ENCODE data around the gene CXCL5.
"Not testable (repeated sequence)": the region's sequence is repeated elsewhere in the genome, so short reads cannot be mapped to it uniquely, and the experiment has no call there.

CXCL5 gene

DNA sequence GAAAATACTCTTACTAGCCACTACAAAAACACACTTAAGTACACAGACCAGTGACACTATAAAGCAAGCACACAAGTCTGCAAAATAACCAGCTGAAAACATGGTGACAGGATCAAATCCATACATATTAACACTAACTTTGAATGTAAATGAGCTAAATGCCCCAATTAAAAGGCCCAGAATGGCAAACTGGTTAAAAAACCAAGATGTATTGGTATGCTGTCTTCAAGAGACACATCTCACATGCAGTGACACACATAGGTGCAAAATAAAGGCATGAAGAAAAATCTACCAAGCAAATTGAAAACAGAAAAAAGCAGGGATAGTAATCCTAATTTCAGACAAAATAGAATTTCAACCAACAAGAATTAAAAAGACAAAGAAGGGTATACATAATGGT lies 27.5 kb downstream of the CXCL5 start:
- DNase-seq (ENCODE audit: low spot score) = no peak

DNA sequence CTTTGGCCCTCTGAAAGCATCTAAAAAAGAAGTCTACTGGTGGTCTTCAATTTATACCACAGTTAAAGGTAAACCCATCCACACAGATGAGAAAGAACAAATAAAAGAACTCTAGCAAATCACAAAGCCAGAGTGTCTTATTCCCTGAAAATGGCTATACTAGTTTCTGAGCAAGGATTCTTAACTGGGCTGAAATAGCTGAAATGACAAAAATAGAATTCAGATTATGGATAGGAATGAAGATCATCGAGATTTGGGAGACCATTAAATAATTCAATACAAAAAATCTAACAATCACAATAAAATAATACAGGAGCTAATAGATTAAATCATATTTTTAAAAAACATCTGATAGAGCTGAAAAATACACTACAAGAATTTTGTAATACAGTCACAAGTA lies 28.5 kb downstream of the CXCL5 start:
- DNase-seq (ENCODE audit: low spot score) = no peak

DNA sequence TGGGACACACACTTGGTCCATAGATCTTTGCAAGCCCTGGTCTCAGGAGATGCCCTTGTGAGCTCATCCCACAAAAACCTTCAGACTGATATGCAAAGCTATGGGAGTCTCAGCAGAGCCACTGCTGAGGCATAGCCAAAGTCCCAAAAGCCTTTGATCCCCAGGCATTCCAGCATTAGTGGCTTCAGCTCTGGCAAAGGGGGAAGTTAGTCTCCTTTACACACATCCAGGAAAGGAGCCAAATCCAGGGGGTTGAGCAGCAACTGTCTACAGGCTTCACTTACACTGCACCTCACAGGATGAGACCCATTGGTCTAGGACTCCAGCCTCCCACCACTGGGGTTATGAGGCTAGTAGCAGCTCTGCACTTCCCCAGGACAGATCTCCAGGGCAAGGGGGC lies 30.6 kb downstream of the CXCL5 start:
- no peak for DNase-seq (ENCODE audit: low spot score)

DNA sequence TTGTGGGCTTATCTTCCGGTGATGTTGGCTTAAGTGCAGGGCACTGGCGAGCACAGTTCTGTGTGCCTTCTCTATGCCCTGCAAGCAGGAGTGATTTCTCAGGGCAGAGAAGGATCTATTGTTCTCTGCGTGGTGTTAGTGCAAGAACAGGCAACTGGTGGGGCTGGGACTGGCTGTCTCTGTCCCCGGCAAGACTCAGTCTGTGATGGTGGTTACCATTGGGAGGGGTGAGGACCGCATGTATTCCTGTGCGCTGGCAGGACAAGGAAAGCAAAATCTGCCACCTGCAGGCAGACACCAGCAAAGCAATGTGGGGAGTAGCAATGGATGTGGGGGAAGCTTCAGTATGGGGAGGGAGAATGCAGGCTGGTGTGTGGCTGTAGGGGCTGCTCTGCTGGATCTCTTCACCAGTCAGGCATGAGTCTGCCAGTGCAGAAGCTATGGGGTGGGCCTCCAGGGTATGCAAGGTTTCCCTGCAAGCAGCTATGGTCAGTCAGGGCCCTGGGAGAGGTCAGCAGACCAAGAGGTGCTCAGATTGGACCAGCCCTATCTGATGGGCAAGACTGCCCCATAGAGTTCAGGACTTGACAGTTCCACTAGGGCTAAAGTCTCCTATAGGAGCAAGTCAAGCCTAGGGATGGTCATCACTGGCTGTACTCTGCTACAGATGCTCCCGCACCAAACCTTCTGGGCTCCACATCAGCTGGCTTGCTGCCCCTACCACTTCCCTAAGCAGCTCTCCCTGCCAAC lies 33.4 kb downstream of the CXCL5 start:
- no peak for DNase-seq (ENCODE audit: low spot score)

DNA sequence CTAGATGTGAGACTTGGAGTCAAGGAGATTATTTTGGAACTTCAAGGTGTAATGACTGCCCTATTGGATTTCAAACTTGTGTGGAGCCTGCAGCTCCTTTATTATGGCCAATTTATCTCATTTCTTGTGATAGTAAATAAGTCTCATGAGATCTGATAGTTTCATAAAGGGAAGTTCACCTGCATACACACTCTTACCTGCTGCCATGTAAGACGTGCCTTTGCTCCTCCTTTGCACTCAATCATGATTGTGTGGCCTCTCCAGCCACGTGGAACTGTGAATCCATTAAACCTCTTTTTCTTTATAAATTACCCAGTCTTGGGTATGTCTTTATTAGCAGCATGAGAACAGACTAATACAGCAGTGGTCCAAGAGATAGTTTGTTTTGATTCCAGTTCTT lies 35.8 kb downstream of the CXCL5 start:
- DNase-seq (ENCODE audit: low spot score) = no peak

DNA sequence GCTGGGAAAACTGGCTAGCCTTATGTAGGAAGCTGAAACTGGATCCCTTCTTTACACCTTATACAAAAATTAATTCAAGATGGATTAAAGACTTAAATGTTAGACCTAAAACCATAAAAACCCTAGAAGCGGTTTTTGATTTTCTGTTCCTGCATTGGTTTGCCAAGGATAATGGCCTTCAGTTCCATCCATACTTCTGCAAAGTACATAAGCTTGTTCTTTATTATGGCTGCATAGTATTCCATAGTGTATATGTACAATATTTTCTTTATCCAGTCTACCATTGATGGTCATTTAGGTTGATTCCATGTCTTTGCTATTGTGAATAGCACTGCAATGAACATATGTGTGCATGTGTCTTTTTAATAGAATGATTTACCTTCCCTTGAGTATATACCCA lies 39.4 kb downstream of the CXCL5 start:
- DNase-seq (ENCODE audit: low spot score) = not testable (repeated sequence)

DNA sequence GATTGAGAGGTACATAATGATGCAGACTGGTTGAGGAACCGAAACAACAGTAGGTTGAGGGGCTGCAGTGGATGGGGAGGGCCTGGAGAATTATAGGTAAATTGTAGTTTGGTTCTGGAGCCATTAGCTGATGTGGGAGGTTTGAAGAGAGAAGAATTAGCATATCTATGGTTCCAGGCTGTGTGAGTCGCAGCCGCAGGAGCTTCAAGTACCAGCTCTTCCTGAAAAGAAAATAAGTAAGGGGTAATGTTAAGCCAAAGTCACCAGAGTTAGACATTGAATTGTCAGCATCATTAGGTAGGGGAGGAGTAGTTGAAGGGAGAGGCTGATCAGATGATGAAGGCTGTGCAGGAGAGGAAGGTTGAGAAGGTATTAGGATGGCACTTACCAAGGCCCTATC lies 46.1 kb downstream of the CXCL5 start:
- DNase-seq (ENCODE audit: low spot score) = no peak

DNA sequence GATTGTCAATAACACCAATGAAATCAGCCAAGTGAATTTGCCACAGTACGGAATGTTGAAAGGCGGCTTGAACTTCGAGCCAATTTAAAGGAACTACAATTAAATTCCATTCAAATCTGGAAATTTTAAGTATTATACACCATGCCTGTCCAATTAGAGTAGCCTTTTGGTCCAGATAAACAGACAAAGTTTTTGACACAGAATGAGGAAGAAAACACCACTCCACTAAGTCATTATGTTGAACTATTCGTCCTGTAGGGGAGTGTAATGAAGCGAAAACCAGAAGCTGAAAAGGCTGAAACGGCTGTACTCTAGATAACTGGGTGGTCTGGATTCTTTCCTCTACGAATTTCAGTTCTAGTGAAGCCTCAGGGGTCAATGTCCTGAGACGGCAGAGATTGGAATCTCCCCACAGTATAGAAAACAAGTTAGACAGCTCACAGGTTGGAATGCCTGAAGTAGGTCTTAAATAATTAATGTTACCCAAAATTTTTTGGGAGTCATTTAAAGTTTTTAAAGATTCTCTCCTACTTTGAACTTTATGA lies 48.0 kb downstream of the CXCL5 start:
- DNase-seq (ENCODE audit: low spot score) = not testable (repeated sequence)

DNA sequence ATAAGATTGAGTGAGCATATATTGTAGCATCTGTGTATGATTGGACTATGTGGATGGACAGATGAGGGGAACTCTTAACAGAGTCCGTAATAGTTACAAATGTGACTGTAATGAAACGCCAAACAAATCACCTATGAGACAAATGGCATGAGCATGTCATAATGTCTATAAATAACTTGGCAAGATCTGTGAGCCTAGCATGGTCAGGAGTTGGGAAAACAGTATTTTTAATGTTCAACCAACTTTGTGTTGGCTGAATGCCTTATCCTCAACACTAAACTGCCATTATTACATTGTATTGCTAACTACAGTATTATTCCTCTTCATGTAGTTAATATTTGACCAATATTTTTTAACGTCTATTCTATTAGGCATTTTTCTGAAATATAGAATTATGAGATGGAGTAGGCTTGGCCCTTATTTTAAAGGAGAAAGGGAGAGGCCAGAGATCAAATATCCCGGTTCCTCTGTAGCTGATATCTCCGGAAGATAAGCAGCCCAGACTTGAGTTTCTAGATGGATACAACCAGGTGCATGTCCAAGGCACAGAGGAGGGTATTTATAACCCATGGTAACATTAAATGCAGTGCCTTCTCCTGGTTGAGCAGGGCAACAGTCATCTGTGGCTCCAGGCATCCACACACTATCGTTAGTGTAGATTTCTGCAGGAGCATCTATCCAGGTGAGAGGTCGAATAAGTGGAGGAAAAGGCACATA lies 49.3 kb downstream of the CXCL5 start:
- no peak for DNase-seq (ENCODE audit: low spot score)

DNA sequence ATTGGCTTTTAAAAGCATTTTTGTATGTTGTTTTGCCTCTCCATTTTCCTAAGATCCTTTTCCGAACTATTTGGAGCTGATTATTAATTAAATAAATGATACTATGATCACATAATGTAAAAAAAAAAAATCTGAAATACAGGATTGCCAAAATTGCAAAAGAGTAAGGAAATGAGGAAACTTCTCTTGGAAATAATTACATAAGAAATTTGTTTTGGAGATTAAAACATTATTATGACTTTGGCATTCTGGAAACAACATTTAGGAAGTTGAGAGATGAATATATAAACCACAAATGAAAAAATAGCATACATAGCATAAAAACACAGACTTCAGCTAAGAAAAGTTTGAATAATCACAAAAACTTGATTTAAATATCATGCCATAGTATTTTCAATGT lies 50.2 kb downstream of the CXCL5 start:
- no peak for DNase-seq (ENCODE audit: low spot score)

DNA sequence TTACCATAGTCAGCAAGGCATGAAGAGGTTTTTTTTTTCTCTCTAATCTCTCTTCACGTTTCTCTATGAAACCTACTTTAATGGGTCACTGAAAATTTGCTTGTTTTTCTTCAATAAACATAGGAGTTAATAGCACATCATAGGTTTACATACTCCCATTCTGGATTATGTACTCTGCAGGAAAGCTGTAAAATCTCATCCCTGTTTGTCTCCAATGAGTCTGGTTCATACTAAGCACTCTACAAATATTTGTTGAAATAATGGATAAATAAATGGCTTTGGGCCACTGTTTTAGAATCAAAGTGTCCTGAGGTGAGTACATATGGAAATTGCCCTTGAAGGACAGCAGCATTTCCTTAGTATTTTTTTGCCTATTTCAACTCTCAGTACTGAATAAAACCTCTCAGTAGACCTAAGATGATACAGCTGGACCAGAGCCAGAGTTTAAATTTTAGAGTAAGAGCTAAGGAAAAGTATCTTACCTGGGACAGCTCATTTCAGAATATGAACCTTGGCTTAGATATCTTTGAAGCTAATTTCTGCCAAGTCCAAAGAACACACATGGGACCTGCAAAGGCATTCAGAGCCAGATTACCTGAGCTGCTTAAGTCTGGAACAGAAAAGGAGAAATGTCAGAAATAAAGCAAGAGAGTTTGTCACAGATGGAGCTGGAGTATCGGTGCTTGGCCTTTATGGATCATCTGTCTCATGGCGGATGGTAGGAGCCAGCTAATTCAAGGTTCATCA lies 51.1 kb downstream of the CXCL5 start:
- no peak for DNase-seq (ENCODE audit: low spot score)

DNA sequence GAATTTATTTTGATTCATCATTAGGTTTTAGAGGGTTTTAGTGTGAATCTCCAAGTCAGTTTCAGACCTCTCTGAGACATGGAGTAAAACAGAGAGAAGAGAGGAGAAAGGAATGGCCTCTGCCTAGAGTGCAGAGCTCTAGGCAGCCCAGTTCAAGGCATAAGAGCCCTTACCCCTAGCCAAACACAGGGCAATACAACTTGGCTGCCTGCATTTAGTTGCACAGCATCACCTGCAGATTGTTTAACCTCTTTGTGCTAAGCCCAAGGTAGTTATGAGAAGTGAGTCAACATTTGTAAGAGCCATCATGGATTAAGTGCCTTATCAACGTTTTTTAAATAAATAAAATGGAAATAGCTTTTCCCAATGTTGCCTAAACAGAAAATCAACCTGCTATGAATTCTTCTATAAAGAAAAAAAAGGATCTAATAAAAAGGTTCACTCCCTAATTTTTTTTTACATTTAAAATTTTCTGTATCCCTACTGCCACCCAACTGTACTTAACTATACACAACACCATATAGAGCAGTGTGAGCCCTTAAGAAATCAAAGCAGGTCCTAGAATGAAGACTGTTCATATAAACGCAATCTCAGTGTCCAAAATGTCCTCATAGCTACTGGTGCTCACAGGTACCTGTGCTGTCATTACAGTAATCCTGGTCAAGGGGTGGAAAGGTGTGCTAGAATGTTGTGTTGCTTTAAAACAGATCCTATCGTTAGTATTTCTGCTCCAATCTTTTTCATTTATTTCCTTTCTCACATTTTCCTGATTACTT lies 52.6 kb downstream of the CXCL5 start:
- no peak for DNase-seq (ENCODE audit: low spot score)
